ENCODE results near the gene AIRE. TPM values are rescaled to one million over a fixed set of nuclear protein-coding genes. Genes with fewer than 3 reads are reported as not detected.
"Not testable (repeated sequence)": the region's sequence is repeated elsewhere in the genome, so short reads cannot be mapped to it uniquely, and the experiment has no call there.

The AIRE gene
- total RNA-seq, 4 donors from 2014 or later: 1.7 TPM; not detected in 3

DNA sequence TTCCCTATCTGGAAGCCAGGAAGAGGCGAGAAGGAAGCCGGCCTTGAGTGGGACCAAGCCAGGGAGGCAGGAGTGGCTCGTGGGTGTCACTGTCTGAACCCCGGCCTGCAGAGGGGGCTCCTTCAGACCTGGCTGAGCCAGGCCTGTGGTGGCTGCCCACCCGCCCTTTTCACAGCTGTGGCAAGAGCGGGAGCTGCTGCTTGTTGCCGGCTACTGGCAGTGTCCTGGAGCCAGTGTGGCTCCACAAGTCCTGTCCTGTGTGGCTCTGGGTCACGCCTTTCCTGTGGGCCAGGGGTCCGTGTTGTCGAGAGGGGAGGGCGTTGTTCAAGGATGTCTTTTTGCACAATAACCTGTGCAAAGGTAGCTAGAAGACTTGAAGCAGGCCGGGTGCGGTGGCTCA lies 15.5 kb downstream of the AIRE start:
- TF ChIP-seq POLR2A (IDR thresholded peaks at IDR 0.05): no peak
- TF ChIP-seq, protein P1, sequence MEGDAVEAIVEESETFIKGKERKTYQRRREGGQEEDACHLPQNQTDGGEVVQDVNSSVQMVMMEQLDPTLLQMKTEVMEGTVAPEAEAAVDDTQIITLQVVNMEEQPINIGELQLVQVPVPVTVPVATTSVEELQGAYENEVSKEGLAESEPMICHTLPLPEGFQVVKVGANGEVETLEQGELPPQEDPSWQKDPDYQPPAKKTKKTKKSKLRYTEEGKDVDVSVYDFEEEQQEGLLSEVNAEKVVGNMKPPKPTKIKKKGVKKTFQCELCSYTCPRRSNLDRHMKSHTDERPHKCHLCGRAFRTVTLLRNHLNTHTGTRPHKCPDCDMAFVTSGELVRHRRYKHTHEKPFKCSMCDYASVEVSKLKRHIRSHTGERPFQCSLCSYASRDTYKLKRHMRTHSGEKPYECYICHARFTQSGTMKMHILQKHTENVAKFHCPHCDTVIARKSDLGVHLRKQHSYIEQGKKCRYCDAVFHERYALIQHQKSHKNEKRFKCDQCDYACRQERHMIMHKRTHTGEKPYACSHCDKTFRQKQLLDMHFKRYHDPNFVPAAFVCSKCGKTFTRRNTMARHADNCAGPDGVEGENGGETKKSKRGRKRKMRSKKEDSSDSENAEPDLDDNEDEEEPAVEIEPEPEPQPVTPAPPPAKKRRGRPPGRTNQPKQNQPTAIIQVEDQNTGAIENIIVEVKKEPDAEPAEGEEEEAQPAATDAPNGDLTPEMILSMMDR (IDR thresholded peaks at IDR 0.05): peak in 1 of 6 experiments; percentile 3
- Histone ChIP-seq H3K4me1 (peaks cover 19 to 63% (median 23%) of the 10 kb centered on the region in 4 donors), H3K4me3 (peak overlapping the region; percentile 80 to 99 (median 97)), H3K9me3 (no peaks in the 10 kb centered on the region), H3K27me3 (no peaks in the 10 kb centered on the region), H3K36me3 (peaks cover 0 to 4% (median 0%) of the 10 kb centered on the region in 3 donors), H3K27ac (peak overlapping the region; percentile 89 to 100 (median 95))
- no peak for DNase-seq

DNA sequence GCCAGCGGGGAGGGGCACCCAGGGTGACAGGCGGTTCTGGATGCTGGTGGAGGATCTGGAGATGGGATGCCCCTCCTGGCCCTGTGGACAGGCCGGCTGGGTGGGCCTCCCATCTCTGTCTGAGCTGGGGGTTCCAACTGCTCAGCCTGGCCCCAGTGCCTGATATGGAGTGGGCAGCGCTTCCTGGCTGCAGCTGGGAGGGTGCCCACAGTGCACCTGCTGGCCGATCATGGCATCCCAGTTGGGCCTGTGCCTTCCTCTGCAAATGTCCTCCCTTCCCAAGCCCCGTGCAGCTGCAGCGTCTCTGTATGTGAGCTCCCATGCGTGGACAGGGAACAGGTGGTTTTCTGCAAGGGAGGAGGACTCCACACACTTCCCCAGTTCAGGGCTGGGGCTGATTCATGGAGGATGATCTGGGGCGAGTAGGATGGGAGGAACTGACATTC lies 16.3 kb downstream of the AIRE start:
- peak overlapping the region in 2 of 4 donors; percentile 95 to 99 for H3K4me3 ChIP-seq
- no peak for DNase-seq
- no peak for TF ChIP-seq POLR2A (IDR thresholded peaks at IDR 0.05)
- TF ChIP-seq, protein P1 (IDR thresholded peaks at IDR 0.05): peak in 4 of 6 experiments; percentile 6 to 54 (median 42)
- no peaks in the 10 kb centered on the region for H3K9me3 ChIP-seq
- H3K4me1 ChIP-seq: peaks cover 19 to 65% (median 23%) of the 10 kb centered on the region in 4 donors
- peaks cover 0 to 13% (median 0%) of the 10 kb centered on the region in 3 donors for H3K36me3 ChIP-seq
- H3K27me3 ChIP-seq: no peaks in the 10 kb centered on the region
- peak overlapping the region; percentile 26 to 100 (median 95) for H3K27ac ChIP-seq

DNA sequence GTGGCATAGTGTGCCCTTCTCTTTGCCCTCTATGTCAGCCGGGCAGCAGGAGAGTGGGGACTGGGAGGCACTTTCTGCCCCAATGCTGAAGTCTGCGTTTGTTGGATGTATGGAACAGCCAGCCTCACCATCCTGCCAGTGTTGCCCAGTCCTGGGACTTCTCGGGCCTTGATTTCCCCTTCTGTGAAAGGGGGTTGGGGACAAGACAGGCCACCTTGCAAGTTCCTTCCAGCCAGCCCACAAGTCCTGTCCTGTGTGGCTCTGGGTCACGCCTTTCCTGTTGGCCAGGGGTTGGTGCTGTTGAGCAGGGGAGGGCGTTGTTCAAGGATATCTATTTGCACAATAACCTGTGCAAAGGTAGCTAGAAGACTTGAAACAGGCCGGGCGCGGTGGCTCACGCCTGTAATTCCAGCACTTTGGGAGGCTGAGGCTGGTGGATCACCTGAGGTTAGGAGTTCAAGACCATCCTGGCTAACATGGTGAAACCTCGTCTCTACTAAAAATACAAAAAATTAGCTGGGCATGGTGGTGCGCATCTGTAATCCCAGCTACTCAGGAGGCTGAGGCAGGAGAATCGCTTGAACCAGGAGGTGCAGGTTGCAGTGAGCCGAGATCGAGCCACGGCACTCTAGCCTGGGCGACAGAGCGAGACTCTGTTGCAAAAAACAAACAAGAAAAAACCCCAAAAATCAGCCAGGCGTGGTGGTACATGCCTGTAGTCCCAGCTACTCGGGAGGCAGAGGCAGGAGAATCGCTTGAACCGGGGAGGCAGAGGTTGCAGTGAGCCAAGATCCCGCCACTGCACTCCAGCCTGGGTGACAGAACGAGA lies 17.1 kb downstream of the AIRE start:
- Histone ChIP-seq H3K4me1 (peaks cover 18 to 61% (median 21%) of the 10 kb centered on the region in 4 donors), H3K36me3 (peaks cover 0 to 21% (median 0%) of the 10 kb centered on the region in 3 donors), H3K4me3 (peak overlapping the region in 2 of 4 donors; percentile 95 to 99), H3K27ac (peak overlapping the region; percentile 26 to 100 (median 95))
- peak; percentile 70 to 83 for TF ChIP-seq POLR2A (IDR thresholded peaks at IDR 0.05)
- TF ChIP-seq, protein P1 (IDR thresholded peaks at IDR 0.05): peak in 4 of 6 experiments; percentile 17 to 54 (median 34)
- not testable (repeated sequence) for H3K27me3 ChIP-seq, H3K9me3 ChIP-seq
- DNase-seq: peak; percentile 31 to 89 (median 86)

DNA sequence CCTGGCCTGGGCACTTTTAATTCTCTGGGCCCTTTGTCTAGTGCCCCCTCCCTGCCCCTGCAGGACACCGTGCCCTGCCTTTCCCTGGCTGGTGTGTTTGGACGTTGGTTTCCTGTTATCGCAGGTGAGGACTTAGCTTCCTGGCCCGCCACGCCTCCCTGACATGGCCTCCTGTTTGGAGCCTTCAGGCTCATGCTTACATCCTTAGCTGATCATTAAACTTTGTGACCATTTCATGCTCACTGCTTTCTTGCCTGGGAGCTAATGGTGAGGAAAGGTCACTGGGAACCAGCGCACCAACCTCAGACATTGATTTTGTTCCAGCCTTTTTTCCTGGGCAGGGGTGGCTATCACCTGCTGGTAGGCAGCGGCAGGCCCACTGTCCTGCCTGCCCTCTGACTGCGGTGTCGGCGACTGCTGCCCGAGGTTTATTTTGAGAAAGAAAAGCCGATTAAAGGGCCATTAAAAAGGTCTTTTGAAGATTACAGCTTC lies 17.9 kb downstream of the AIRE start:
- Histone ChIP-seq H3K27me3 (no peaks in the 10 kb centered on the region), H3K4me1 (peaks cover 13 to 61% (median 19%) of the 10 kb centered on the region in 4 donors), H3K36me3 (peaks cover 0 to 28% (median 0%) of the 10 kb centered on the region in 3 donors), H3K4me3 (peak overlapping the region in 1 of 4 donors; percentile 22), H3K27ac (peak overlapping the region in 3 of 4 donors; percentile 91 to 100 (median 99)), H3K9me3 (no peaks in the 10 kb centered on the region)
- DNase-seq: peak; percentile 30 to 90 (median 88)
- TF ChIP-seq, protein P1 (IDR thresholded peaks at IDR 0.05): peak in 3 of 6 experiments; percentile 22 to 37 (median 26)
- peak; percentile 17 to 79 for TF ChIP-seq POLR2A (IDR thresholded peaks at IDR 0.05)

DNA sequence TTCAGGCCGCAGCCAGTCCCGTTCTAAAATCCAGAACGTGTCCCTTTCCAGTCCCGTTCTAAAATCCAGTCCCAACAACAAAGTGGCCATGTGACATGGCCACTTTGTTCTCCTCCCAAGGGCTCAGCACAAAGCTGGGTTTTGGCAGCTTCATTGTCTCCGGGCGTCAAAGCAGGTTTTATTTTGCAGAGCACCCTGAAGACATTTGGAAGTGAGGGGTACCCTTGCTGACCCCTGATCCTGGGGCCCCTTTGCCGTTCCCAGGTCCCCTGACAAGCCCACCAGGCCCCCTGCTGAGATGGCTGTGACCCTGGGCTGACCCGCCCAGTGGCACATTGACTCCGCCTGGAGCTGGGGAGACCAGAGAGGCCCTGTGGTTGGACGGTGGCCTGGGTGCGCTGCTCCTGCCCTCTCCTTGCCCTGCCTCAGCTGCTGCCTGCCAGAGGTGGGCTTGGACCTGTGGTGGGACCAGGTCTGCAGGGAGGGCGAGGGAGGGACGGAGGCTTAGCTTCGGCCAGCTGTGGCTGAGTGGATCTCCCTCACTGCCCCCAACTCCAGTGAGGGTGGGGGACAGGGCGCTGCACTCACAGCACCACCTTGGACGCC lies 18.4 kb downstream of the AIRE start:
- Histone ChIP-seq H3K36me3 (peaks cover 0 to 31% (median 0%) of the 10 kb centered on the region in 3 donors), H3K27me3 (no peaks in the 10 kb centered on the region), H3K4me3 (peak overlapping the region in 2 of 4 donors; percentile 15 to 22), H3K9me3 (no peaks in the 10 kb centered on the region), H3K27ac (peak overlapping the region in 3 of 4 donors; percentile 91 to 100 (median 99)), H3K4me1 (peaks cover 13 to 61% (median 19%) of the 10 kb centered on the region in 4 donors)
- no peak for DNase-seq
- TF ChIP-seq POLR2A (IDR thresholded peaks at IDR 0.05): no peak
- TF ChIP-seq, protein P1 (IDR thresholded peaks at IDR 0.05): no peak
